Measurements from ENCODE around the gene LRIG1.
A peak's percentile ranks its signal among the peaks of the same experiment; 100 is the strongest.

Gene LRIG1

GRCh38 chr3:66376568-66376967 lies 124.3 kb downstream of the LRIG1 start (continued):
- TF ChIP-seq ZFP3 (CRISPR knock-in tag; IDR thresholded peaks at IDR 0.05) (no peak), ZNF8 (CRISPR knock-in tag; IDR thresholded peaks at IDR 0.05) (no peak), TCF4 (CRISPR knock-in tag; IDR thresholded peaks at IDR 0.05; ENCODE audit: borderline replicate concordance) (no peak), RARB (CRISPR knock-in tag; IDR thresholded peaks at IDR 0.05) (no peak), SNAI2 (CRISPR knock-in tag; IDR thresholded peaks at IDR 0.05) (no peak), POU6F1 (CRISPR knock-in tag; IDR thresholded peaks at IDR 0.05; ENCODE audit: borderline replicate concordance, low read depth) (no peak), ISL1 (CRISPR knock-in tag; IDR thresholded peaks at IDR 0.05) (no peak), CREB5 (CRISPR knock-in tag; IDR thresholded peaks at IDR 0.05; ENCODE audit: low read depth) (no peak)

GRCh38 chr3:66372681-66373350 lies 128.0 kb downstream of the LRIG1 start:
- ATAC-seq: peak; percentile 84
- TF ChIP-seq ZC3H10 (CRISPR knock-in tag; IDR thresholded peaks at IDR 0.05) (no peak), TOX (CRISPR knock-in tag; IDR thresholded peaks at IDR 0.05; ENCODE audit: borderline replicate concordance) (no peak), OSR1 (CRISPR knock-in tag; IDR thresholded peaks at IDR 0.05) (no peak)

- no peak for ATAC-seq
These were observed 129.4 kb downstream of the LRIG1 start for GRCh38 chr3:66371432-66371831.

More at GRCh38 chr3:66371432-66371831, 129.4 kb downstream of the LRIG1 start:
- TF ChIP-seq POU6F1 (CRISPR knock-in tag; IDR thresholded peaks at IDR 0.05; ENCODE audit: borderline replicate concordance, low read depth) (no peak), CSRNP3 (CRISPR knock-in tag; IDR thresholded peaks at IDR 0.05) (no peak), OSR1 (CRISPR knock-in tag; IDR thresholded peaks at IDR 0.05) (no peak), ZFP3 (CRISPR knock-in tag; IDR thresholded peaks at IDR 0.05) (no peak), TCF4 (CRISPR knock-in tag; IDR thresholded peaks at IDR 0.05; ENCODE audit: borderline replicate concordance) (no peak), ISL1 (CRISPR knock-in tag; IDR thresholded peaks at IDR 0.05) (no peak), ARNTL (CRISPR knock-in tag; IDR thresholded peaks at IDR 0.05; ENCODE audit: borderline replicate concordance, low read depth) (no peak), ESRRG (CRISPR knock-in tag; IDR thresholded peaks at IDR 0.05) (no peak), RARB (CRISPR knock-in tag; IDR thresholded peaks at IDR 0.05) (no peak), PATZ1 (CRISPR knock-in tag; IDR thresholded peaks at IDR 0.05; ENCODE audit: borderline replicate concordance) (no peak), SNAI2 (CRISPR knock-in tag; IDR thresholded peaks at IDR 0.05) (no peak), TOX (CRISPR knock-in tag; IDR thresholded peaks at IDR 0.05; ENCODE audit: borderline replicate concordance) (no peak), ZNF565 (CRISPR knock-in tag; conservative IDR thresholded peaks at IDR 0.05; ENCODE audit: low read depth) (no peak), ZNF8 (CRISPR knock-in tag; IDR thresholded peaks at IDR 0.05) (no peak), ZC3H10 (CRISPR knock-in tag; IDR thresholded peaks at IDR 0.05) (no peak), CSDC2 (CRISPR knock-in tag; IDR thresholded peaks at IDR 0.05) (no peak), GLIS3 (CRISPR knock-in tag; IDR thresholded peaks at IDR 0.05) (no peak)
